ENCODE data around the gene URI1. TPM values are rescaled to one million over a fixed set of nuclear protein-coding genes. Genes with fewer than 3 reads are reported as not detected.

URI1 gene
- total RNA-seq, 2 experiments from 2014 or later: 45.1 to 79.2 TPM

DNA sequence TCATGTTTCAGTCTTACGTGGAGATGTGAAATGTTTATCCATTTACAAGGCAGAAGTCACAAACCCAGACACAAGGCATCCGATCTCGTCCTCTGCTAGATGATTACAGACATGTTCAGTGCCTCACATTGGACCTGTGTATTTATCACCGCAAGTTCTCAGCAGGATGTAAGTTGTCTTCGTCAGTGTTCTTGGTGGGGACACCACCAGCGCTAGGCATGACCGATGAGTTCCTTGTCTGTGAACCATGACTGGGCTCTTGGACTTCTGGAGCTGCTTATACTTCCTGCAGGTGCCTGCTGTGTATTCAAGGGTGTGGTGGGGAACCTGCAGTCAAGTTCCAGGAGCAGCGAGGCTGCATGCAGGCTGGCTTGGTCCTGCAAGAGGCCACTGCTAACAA, 105.4 kb downstream of the URI1 start:
- H3K79me2 ChIP-seq (ENCODE audit: insufficient read depth, low read depth, low read length): no peaks in the 10 kb centered on the region
- no peaks in the 10 kb centered on the region for H3K9me3 ChIP-seq (ENCODE audit: low read length)
- no peaks in the 10 kb centered on the region for H3K36me3 ChIP-seq (ENCODE audit: insufficient read depth, low read length)
- H3K27ac ChIP-seq (ENCODE audit: low read depth, low read length, poor library complexity, severe bottlenecking): no peak overlapping the region
- TF ChIP-seq, protein P1, sequence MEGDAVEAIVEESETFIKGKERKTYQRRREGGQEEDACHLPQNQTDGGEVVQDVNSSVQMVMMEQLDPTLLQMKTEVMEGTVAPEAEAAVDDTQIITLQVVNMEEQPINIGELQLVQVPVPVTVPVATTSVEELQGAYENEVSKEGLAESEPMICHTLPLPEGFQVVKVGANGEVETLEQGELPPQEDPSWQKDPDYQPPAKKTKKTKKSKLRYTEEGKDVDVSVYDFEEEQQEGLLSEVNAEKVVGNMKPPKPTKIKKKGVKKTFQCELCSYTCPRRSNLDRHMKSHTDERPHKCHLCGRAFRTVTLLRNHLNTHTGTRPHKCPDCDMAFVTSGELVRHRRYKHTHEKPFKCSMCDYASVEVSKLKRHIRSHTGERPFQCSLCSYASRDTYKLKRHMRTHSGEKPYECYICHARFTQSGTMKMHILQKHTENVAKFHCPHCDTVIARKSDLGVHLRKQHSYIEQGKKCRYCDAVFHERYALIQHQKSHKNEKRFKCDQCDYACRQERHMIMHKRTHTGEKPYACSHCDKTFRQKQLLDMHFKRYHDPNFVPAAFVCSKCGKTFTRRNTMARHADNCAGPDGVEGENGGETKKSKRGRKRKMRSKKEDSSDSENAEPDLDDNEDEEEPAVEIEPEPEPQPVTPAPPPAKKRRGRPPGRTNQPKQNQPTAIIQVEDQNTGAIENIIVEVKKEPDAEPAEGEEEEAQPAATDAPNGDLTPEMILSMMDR (conservative IDR thresholded peaks at IDR 0.05; ENCODE audit: low read length): no peak
- TF ChIP-seq EZH2phosphoT487 (IDR thresholded peaks at IDR 0.05; ENCODE audit: borderline replicate concordance, low read depth, low read length): no peak
- peaks cover 7% of the 10 kb centered on the region for H3K4me1 ChIP-seq (ENCODE audit: insufficient read depth, low read length, poor library complexity, severe bottlenecking)
- DNase-seq (ENCODE audit: low spot score): no peak
- ChIA-PET POLR2A (no interaction called here), CTCF (ENCODE audit: unreplicated experiment) (no interaction called here)
- H4K20me1 ChIP-seq (ENCODE audit: insufficient read depth, low read length): no peaks in the 10 kb centered on the region
- no peak overlapping the region for H3K4me2 ChIP-seq (ENCODE audit: low read length)
- no peak overlapping the region for H3K4me3 ChIP-seq (ENCODE audit: low read depth, low read length, poor library complexity, severe bottlenecking)
- intact Hi-C loops (cut with micrococcal nuclease; ENCODE audit: unreplicated experiment): loop anchor here (5.0 to 10.0 kb wide), 2 partner anchors 123 to 605 kb away; no protein-coding TSS in a partner anchor
- no TSS peak for BruUV-seq (replicated peaks)
- no peak overlapping the region for H2AFZ ChIP-seq (ENCODE audit: low read length)
- H3K9me2 ChIP-seq (ENCODE audit: insufficient read depth, low read length): no peaks in the 10 kb centered on the region

DNA sequence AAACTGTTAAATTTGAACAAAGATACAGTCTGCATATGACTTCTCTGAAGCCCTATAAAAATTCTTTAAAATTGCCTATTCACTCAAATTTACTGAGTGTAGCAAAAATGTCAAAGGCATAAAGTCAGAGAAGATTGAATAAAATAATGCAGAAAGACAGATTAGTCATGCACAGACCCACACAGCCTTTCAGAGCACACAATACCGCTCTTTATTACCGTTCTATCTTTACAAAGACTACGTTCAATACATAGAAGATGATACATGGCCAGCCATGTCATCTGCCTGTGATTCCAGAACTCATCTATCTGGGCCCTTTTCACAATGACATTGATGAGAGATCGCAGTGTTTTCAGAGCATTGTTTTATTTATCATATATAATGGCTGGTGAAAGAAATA, 107.2 kb downstream of the URI1 start:
- no peaks in the 10 kb centered on the region for H3K9me3 ChIP-seq (ENCODE audit: low read length)
- no peak for TF ChIP-seq EZH2phosphoT487 (IDR thresholded peaks at IDR 0.05; ENCODE audit: borderline replicate concordance, low read depth, low read length)
- TF ChIP-seq, protein P1 (conservative IDR thresholded peaks at IDR 0.05; ENCODE audit: low read length): no peak
- H2AFZ ChIP-seq (ENCODE audit: low read length): no peak overlapping the region
- H3K4me1 ChIP-seq (ENCODE audit: insufficient read depth, low read length, poor library complexity, severe bottlenecking): peaks cover 7% of the 10 kb centered on the region
- no TSS peak for BruUV-seq (replicated peaks)
- no peaks in the 10 kb centered on the region for H3K79me2 ChIP-seq (ENCODE audit: insufficient read depth, low read depth, low read length)
- no peak for DNase-seq (ENCODE audit: low spot score)
- no peaks in the 10 kb centered on the region for H4K20me1 ChIP-seq (ENCODE audit: insufficient read depth, low read length)
- intact Hi-C loops (cut with micrococcal nuclease; ENCODE audit: unreplicated experiment): loop anchor here (5.0 to 10.0 kb wide), 2 partner anchors 124 to 603 kb away; no protein-coding TSS in a partner anchor
- H3K4me3 ChIP-seq (ENCODE audit: low read depth, low read length, poor library complexity, severe bottlenecking): no peak overlapping the region
- no peaks in the 10 kb centered on the region for H3K36me3 ChIP-seq (ENCODE audit: insufficient read depth, low read length)
- no peak overlapping the region for H3K4me2 ChIP-seq (ENCODE audit: low read length)
- H3K27ac ChIP-seq (ENCODE audit: low read depth, low read length, poor library complexity, severe bottlenecking): no peak overlapping the region
- H3K9me2 ChIP-seq (ENCODE audit: insufficient read depth, low read length): no peaks in the 10 kb centered on the region
- CTCF ChIA-PET (ENCODE audit: unreplicated experiment): no interaction called here
- POLR2A ChIA-PET: interaction anchor here (0.6 to 1.0 kb wide), 2 partner anchors 16 to 64 kb away, joined by 3 read pairs; no protein-coding TSS in a partner anchor

DNA sequence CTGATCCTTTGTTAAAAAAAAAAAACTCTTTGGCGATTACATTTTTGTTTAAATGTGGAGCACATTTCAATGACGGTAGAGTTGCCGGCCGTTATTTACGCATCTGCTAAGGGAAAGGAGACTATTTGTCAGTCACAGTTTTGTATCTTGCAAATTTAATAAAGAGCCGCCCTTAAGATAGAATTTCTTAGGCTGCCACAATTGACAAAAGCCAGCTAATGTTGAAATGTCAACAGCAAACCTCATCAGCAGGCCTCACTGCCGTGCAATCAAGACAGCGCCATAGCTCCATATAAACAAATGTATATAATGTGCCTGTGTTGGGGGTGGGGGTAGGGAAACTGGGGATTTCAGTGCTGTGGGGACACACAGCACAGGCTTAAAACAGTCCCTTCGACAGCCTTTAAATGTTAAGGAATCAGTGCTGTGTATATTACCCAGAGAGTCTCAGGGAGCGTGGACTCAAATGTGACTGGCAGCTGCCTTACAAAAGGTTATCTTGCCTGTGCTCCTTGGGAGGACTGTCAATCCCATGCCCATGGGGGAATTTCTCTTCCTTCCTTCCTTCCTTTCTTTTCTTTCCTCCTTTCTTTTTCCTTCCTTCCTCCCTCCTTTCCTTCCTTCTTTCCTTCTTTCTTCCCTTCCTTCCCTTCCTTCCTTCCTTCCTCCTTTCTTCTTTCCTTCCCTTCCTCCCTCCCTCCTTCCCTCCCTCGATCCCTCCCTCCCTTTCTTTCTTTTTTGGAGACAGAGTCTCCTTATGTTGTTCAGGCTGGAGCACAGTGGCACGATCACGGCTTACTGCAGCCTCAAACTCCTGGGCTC, 108.0 kb downstream of the URI1 start:
- Histone ChIP-seq H3K9me2 (ENCODE audit: insufficient read depth, low read length) (no peaks in the 10 kb centered on the region), H3K4me1 (ENCODE audit: insufficient read depth, low read length, poor library complexity, severe bottlenecking) (peaks cover 7% of the 10 kb centered on the region), H4K20me1 (ENCODE audit: insufficient read depth, low read length) (no peaks in the 10 kb centered on the region), H3K4me2 (ENCODE audit: low read length) (no peak overlapping the region), H3K4me3 (ENCODE audit: low read depth, low read length, poor library complexity, severe bottlenecking) (no peak overlapping the region), H2AFZ (ENCODE audit: low read length) (no peak overlapping the region), H3K79me2 (ENCODE audit: insufficient read depth, low read depth, low read length) (no peaks in the 10 kb centered on the region), H3K27ac (ENCODE audit: low read depth, low read length, poor library complexity, severe bottlenecking) (no peak overlapping the region), H3K36me3 (ENCODE audit: insufficient read depth, low read length) (no peaks in the 10 kb centered on the region), H3K9me3 (ENCODE audit: low read length) (no peaks in the 10 kb centered on the region)
- intact Hi-C loops (cut with micrococcal nuclease; ENCODE audit: unreplicated experiment): loop anchor here (5.0 to 10.0 kb wide), 2 partner anchors 125 to 602 kb away; no protein-coding TSS in a partner anchor
- no TSS peak for BruUV-seq (replicated peaks)
- TF ChIP-seq EZH2phosphoT487 (IDR thresholded peaks at IDR 0.05; ENCODE audit: borderline replicate concordance, low read depth, low read length): no peak
- TF ChIP-seq, protein P1 (conservative IDR thresholded peaks at IDR 0.05; ENCODE audit: low read length): no peak
- no peak for DNase-seq (ENCODE audit: low spot score)
- ChIA-PET POLR2A (interaction anchor here (0.6 to 1.0 kb wide), 3 partner anchors 15 to 65 kb away, joined by 3 read pairs; no protein-coding TSS in a partner anchor), CTCF (ENCODE audit: unreplicated experiment) (no interaction called here)
